Stimulated activated CD4-positive, alpha-beta T cell treated with anti-CD3 and anti-CD28 coated beads, Interleukin-4, amount 100 ng/mL, for 24 hours (primary cell): ENCODE measurements around the gene AQR.
"Not testable (repeated sequence)": the region's sequence is repeated elsewhere in the genome, so short reads cannot be mapped to it uniquely, and the experiment has no call there.

Source experiments
- DNase-seq: peaks from one replicate; pipeline ENCODE4 v3.0.0-alpha.2; 2020

Gene AQR

GRCh38 chr15:34951993-34952392 is 17.5 kb downstream of the AQR start:
- no peak for DNase-seq

GRCh38 chr15:34944936-34945335 is 24.6 kb downstream of the AQR start:
- DNase-seq, result no peak

GRCh38 chr15:34943711-34944110 is 25.8 kb downstream of the AQR start:
- no peak for DNase-seq

DNA sequence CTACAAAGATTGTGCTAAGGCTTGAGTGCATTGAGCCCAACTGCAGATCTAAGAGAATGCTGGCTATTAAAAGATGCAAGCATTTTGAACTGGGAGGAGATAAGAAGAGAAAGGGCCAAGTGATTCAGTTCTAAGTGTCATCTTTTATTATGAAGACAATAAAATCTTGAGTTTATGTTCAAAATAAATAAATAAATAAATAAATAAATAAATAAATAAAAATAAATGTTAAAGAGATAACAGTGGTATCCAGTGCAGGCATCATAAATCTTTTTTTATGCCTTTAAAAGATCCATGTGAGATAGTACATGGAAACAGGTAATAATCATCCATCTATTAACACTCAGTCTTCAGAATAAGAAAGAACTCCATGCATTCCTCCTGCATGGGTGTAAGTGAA is 26.3 kb downstream of the AQR start:
- not testable (repeated sequence) for DNase-seq

DNA sequence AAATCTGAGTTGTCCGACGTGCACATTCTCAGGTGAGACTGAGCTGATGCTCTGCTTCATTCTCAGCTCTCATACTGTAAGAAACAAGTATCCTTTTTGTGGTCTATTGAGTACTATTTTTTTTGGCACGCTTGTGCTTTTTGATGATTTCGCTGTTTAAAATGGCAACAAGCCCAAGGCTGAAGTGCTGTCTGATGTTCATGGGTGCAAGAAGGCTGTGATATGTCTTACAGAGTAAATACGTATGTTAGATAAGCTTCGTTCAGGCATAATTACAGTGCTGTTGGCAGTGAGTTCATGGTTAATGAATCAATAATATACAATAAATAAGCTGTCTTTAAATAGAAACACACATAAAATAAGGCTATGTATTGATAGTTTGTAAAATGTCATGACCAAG is 27.2 kb downstream of the AQR start:
- no peak for DNase-seq

DNA sequence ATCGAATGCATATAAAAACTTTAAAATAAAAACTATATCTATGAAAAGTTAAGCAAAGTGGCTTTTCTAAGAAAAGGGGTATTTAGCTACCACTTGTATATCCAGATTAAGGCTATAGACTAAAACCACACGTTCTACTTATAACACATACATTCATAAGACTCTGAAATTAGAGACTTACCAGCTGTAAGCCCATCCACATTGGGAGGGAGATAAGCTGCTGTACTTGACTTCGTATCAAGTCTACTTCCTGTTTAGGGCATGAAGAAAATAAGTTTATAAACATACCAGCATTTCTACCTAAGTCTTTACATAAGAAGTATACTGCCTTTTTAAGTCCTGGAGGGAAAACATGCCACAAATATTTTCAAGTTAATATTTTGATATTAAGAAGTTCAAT is 27.7 kb downstream of the AQR start:
- no peak for DNase-seq

DNA sequence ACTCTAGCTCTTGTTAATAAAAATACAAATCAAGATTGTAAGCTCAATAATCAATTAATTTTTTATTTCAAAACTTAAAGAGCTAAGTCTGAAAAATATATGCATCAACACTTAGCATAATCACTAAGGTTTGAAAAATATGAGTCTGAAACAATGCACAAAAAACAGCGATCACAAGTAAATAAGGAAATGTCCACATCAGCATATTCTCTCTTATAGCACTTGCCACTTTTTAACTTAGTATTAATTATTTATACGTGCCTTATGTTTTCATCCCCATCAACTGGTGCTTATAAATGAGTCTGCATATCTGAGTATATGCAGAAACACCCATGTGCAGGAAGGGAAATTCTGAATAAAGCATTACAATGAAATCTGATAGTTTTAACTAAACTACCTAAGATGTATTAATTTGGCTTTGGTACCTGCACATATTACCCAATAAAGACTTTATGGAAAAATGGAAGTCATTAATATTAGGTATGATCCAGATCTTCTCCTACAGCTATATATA is 28.3 kb downstream of the AQR start:
- DNase-seq, result no peak

- no peak for DNase-seq
Observed at GRCh38 chr15:34933432-34933975, 36.0 kb downstream of the AQR start.

DNA sequence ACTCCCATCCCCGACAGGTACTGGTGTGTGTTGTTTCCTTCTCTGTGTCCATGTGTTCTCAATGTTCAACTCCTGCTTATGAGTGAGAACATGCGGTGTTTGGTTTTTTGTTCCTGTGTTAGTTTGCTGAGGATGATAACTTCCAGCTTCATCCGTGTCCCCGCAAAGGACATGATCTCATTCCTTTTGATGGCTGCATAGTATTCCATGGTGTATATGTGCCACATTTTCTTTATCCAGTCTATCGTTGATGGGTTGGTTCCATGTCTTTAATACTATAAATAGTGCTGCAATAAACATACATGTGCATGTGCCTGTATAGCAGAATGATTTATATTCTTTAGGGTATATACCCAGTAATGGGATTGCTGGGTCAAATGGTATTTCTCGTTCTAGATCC is 41.2 kb downstream of the AQR start:
- DNase-seq, result not testable (repeated sequence)

DNA sequence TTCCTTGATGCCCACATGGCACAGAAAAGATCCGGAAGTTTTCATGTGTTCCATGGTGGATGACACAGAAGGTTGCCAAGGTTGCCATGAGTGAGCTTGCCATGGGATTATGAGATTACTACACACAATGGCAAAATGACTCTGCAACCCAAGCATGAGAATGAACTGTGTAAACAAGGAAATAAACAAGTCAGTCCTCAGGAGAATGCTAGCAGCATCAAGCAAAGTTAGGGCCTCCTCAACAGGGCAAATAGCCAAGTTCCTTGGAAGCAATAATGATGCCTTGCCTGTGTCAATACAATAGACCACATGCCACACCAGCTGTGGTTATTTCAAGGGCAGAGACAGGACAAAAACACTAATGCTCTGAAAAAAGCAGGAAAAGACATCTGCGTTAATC is 41.8 kb downstream of the AQR start:
- no peak for DNase-seq

DNA sequence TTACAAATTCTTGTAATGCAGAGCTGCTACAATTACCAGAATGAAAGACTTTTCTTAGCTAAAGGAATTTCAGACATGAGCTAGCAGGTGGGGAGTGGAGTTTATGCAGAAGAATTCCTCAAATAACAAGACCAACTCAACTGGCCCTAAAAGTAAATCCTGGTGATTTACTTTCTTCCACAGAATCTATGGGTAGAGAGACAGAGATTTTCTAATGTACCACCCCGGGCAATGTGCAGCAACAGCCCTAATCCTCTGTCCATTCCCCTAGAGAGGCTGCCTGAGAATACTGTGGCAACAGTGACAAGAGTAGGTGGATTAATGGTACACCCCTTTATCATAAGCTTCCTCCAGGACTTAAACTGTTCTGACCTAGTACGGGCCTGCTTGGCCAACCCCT is 55.2 kb downstream of the AQR start:
- no peak for DNase-seq

GRCh38 chr15:34905047-34905446 is 64.5 kb downstream of the AQR start:
- no peak for DNase-seq

GRCh38 chr15:34904527-34904926 is 65.0 kb downstream of the AQR start:
- DNase-seq, result no peak

DNA sequence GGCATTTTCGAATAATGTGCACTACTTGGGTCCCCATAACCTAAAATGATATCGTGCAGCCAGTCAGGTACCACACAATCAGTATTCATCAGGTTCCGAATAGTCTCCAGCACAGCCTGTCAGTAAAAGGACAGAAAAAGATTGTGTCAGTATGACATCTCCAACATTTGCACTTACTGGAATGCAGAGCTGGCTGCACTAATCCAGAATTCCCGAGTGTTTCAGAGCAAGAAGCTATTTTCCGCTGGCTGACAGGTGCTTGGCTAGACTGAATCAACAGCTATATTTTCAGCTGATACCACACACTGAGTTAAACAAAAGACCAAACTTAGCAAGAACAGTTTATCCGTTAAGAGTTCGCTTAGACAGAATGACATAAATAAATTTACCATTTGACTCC is 68.8 kb downstream of the AQR start:
- DNase-seq, result no peak

DNA sequence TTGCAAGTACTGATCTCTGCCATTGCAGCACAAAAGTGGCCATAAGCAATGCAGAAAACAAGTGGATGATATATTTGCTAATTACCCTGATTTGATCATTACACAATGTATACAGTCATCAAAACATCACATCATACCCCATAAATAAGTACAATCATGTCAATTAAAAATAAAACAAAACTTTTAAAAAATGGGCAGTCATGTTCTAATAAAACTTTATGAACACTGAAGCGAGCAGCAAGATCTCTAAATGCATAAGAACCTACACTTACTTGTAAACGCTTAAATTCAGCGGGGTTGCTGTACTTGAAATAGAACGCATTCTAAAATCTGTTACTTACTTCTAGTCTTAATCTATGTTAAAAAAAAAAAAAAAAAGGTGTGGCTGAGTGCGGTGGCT is 73.4 kb downstream of the AQR start:
- no peak for DNase-seq

DNA sequence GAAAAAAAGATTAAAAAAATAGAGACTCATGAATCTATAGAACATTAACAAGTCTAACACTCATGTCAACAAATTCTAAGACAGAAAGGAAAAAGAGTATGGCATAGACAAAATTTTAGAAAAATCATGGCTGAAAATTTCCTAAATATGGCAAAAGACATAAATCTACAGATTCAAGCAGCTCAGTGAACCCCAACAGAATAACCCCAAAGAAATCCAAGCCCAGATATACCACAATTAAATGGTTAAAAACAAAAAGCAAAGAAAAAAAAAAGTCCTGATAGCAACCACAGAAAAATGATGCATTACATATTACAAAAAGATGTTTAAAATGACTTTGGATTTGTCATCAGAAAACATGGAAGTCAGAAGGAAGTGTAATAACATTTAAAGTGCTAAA is 75.6 kb downstream of the AQR start:
- DNase-seq, result no peak

- DNase-seq, result no peak
Observed at GRCh38 chr15:34892963-34893591, 76.5 kb downstream of the AQR start.

GRCh38 chr15:34890424-34890823 is 79.1 kb downstream of the AQR start:
- DNase-seq, result no peak

DNA sequence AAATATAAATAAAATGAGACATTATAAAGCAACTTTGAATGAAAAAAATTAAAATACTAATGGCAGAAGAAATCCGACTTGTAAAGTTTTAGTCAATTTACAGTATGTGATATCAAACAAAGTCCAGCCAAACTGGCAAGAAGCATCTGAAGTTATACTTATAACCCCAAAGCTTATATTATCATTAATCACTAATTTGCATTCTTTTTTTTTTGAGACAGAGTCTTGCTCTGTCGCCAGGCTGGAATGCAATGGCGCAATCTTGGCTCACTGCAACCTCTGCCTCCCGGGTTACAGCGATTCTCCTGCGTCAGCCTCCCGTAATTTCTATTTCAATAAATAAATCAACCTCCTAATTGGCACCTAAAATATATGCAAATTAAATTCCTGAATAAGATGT is 80.1 kb downstream of the AQR start:
- no peak for DNase-seq

GRCh38 chr15:34886134-34886533 is 83.4 kb downstream of the AQR start:
- no peak for DNase-seq

GRCh38 chr15:34883633-34884032 is 85.9 kb downstream of the AQR start:
- no peak for DNase-seq

GRCh38 chr15:34883042-34883441 is 86.5 kb downstream of the AQR start:
- DNase-seq, result no peak

- no peak for DNase-seq
Observed at GRCh38 chr15:34879107-34879506, 90.4 kb downstream of the AQR start.

GRCh38 chr15:34876640-34877039 is 92.9 kb downstream of the AQR start:
- DNase-seq, result no peak

DNA sequence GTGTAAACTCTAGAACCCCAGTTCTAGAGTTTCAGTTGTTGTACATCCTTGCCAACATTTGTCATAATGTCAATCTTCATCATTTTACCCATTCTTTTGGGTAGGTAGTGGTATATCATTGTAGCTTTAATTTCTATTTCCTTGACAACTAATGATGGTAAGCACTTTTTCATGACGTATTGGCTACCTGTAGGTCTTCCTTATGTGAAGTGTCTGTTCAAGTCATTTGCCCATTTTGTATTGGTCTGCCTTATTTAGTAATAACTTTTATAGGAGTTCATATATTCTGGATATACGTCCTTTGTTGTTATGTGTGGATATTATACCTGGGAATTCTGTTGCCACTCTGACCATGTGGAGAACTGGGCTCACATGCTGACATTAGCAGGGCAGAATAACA is 100.4 kb downstream of the AQR start:
- DNase-seq, result no peak
